ENCODE data around the gene USP31. TPM values are rescaled to one million over a fixed set of nuclear protein-coding genes. Genes with fewer than 3 reads are reported as not detected.
A peak's percentile ranks its signal among the peaks of the same experiment; 100 is the strongest.

Gene USP31
- total and polyA plus RNA-seq, 11 donors: 9.2 to 49.9 (median 23.8) TPM

DNA sequence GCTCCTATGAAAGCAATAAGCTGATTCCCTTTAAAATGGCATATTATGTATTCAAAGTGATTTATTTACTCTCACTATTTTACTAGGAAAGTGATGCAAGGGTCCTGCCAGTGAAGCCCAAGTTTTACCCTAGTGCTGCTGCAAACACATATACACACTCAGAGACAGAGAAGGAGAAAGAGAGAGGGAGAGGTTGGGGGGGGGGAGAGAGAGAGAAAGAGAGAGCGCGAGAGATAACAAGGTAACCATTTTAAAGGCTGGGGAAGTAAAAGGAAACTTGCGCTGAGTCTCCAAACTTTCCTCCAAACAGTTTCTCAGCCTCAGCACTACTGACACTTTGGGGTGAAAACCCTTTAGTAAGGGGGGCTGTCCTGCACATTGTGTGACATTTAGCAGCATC lies 5.9 kb downstream of the USP31 start:
- Histone ChIP-seq H3K4me1 (peaks cover 4 to 92% (median 46%) of the 10 kb centered on the region in 12 donors), H3K4me3 (no peak overlapping the region), H3K9me3 (peaks cover 0 to 6% (median 0%) of the 10 kb centered on the region in 12 donors), H3K27me3 (no peaks in the 10 kb centered on the region), H3K27ac (peak overlapping the region in 7 of 12 donors; percentile 1 to 80 (median 55)), H3K36me3 (no peaks in the 10 kb centered on the region)
- intact Hi-C loops (cut with DNase I): loop anchor here in 1 of 10 donors (10.0 kb wide), 1 partner anchor 949 kb away; no protein-coding TSS in a partner anchor
- DNase-seq: no peak
- TF ChIP-seq, protein P1, sequence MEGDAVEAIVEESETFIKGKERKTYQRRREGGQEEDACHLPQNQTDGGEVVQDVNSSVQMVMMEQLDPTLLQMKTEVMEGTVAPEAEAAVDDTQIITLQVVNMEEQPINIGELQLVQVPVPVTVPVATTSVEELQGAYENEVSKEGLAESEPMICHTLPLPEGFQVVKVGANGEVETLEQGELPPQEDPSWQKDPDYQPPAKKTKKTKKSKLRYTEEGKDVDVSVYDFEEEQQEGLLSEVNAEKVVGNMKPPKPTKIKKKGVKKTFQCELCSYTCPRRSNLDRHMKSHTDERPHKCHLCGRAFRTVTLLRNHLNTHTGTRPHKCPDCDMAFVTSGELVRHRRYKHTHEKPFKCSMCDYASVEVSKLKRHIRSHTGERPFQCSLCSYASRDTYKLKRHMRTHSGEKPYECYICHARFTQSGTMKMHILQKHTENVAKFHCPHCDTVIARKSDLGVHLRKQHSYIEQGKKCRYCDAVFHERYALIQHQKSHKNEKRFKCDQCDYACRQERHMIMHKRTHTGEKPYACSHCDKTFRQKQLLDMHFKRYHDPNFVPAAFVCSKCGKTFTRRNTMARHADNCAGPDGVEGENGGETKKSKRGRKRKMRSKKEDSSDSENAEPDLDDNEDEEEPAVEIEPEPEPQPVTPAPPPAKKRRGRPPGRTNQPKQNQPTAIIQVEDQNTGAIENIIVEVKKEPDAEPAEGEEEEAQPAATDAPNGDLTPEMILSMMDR (IDR thresholded peaks at IDR 0.05): no peak
- TF ChIP-seq POLR2A (IDR thresholded peaks at IDR 0.05): no peak
- ATAC-seq: no peak
- 73 to 82% (median 80%) methylated on average over 3 of the region's 3 CpGs for WGBS, 4 donors

GRCh38 chr16:23141959-23142740 lies 7.1 kb downstream of the USP31 start:
- Histone ChIP-seq H3K4me1 (peaks cover 0 to 80% (median 37%) of the 10 kb centered on the region in 12 donors), H3K27me3 (no peaks in the 10 kb centered on the region), H3K27ac (peak overlapping the region in 10 of 12 donors; percentile 40 to 80 (median 58)), H3K4me3 (no peak overlapping the region), H3K9me3 (peaks cover 0 to 18% (median 3%) of the 10 kb centered on the region in 12 donors), H3K36me3 (no peaks in the 10 kb centered on the region)
- peak in 2 of 5 donors; percentile 39 to 51 for DNase-seq
- 36 to 50% (median 45%) methylated on average over 7 of the region's 7 CpGs for whole genome bisulfite sequencing, 4 donors
- peak; percentile 73 to 84 (median 81) for ATAC-seq
- intact Hi-C loops (cut with DNase I): loop anchor here in 1 of 10 donors (10.0 kb wide), 1 partner anchor 947 kb away; no protein-coding TSS in a partner anchor
- TF ChIP-seq POLR2A (IDR thresholded peaks at IDR 0.05): no peak

DNA sequence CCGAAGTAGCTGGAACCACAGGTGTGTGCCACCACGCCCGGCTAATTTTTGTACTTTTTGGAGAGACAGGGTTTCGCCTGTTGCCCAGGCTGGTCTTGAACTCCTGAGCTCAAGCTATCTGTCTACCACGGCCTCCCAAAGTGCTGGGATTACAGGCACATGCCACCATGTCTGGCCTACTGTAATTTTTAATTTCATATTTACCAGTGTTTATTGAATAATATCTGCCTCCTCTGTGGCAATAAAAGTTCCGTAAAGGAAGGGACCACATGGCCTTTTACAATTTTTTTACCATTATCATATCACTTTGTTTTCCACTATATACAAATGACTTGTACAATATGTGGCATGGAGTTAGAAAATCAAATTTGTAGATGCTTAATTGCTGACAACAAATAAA lies 7.8 kb downstream of the USP31 start:
- no peak overlapping the region for H3K4me3 ChIP-seq
- no peaks in the 10 kb centered on the region for H3K27me3 ChIP-seq
- ATAC-seq: no peak
- H3K36me3 ChIP-seq: no peaks in the 10 kb centered on the region
- no peak for DNase-seq
- peak overlapping the region in 10 of 12 donors; percentile 38 to 80 (median 55) for H3K27ac ChIP-seq
- 95 to 99% (median 96%) methylated on average over 6 of the region's 6 CpGs for WGBS, 4 donors
- peaks cover 0 to 73% (median 32%) of the 10 kb centered on the region in 12 donors for H3K4me1 ChIP-seq
- intact Hi-C loops (cut with DNase I): loop anchor here in 1 of 10 donors (10.0 kb wide), 1 partner anchor 947 kb away; no protein-coding TSS in a partner anchor
- TF ChIP-seq POLR2A (IDR thresholded peaks at IDR 0.05): no peak
- TF ChIP-seq, protein P1 (IDR thresholded peaks at IDR 0.05): no peak
- H3K9me3 ChIP-seq: peaks cover 0 to 25% (median 9%) of the 10 kb centered on the region in 12 donors

DNA sequence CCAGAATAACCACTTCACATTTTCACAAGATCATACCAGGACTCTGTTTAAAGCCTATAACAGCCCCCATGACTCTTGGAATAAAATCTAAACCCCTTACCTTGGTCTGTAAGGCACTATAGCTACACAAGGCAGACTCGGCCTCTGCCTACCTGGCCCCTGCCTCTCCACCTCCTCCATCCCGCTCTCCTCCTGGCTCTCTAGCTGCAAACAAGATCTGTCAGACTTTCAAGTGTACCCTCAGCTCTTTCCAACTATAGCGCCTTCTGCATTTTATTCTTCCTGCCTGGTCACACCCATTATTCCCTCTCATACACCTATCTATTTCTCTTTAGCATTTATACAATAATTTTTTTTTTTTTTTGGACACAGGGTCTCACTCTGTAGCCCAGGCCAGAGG lies 8.2 kb downstream of the USP31 start:
- no peak for DNase-seq
- no peak for TF ChIP-seq POLR2A (IDR thresholded peaks at IDR 0.05)
- TF ChIP-seq, protein P1 (IDR thresholded peaks at IDR 0.05): no peak
- Histone ChIP-seq H3K27ac (peak overlapping the region in 11 of 12 donors; percentile 1 to 80 (median 52)), H3K27me3 (no peaks in the 10 kb centered on the region), H3K4me3 (no peak overlapping the region), H3K4me1 (peaks cover 0 to 69% (median 30%) of the 10 kb centered on the region in 12 donors), H3K36me3 (no peaks in the 10 kb centered on the region), H3K9me3 (peaks cover 0 to 30% (median 10%) of the 10 kb centered on the region in 12 donors)
- ATAC-seq: peak in 3 of 4 donors; percentile 26 to 35 (median 28)
- intact Hi-C loops (cut with DNase I): loop anchor here in 1 of 10 donors (10.0 kb wide), 1 partner anchor 946 kb away; no protein-coding TSS in a partner anchor
- WGBS, 4 donors: 68 to 77% (median 70%) methylated on average over 3 of the region's 3 CpGs
